HG03045 (cell line): ENCODE measurements around the gene FBXO17.

Source experiments
- ATAC-seq: cut with Tn5 transposase; IDR thresholded peaks from one replicate; pipeline ENCODE4 v1.9.1; 2021; ENCODE audit warnings: mild to moderate bottlenecking, moderate library complexity; ENCODE audit not compliant: unreplicated experiment

Gene FBXO17

DNA sequence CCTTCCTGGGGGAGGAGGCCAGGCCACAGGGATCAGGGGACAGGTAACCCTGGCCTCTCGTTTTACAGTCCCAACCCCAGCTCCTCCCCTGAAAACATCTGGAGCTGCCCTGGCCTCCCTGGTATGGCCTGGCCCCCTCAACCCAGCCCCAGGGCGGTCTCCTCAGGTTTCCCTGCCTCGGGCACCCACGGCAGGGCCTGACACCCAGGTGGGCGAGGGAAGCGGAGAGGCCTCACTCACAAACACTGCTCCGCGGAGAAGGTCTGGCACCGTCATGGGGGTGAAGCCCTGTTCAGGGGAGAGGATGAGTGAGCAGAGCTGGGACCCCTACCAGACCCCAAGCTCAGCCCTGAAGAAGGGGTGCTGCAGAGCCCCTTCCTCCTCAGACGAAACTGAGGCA lies 57.0 kb downstream of the FBXO17 start:
- no peak for ATAC-seq

DNA sequence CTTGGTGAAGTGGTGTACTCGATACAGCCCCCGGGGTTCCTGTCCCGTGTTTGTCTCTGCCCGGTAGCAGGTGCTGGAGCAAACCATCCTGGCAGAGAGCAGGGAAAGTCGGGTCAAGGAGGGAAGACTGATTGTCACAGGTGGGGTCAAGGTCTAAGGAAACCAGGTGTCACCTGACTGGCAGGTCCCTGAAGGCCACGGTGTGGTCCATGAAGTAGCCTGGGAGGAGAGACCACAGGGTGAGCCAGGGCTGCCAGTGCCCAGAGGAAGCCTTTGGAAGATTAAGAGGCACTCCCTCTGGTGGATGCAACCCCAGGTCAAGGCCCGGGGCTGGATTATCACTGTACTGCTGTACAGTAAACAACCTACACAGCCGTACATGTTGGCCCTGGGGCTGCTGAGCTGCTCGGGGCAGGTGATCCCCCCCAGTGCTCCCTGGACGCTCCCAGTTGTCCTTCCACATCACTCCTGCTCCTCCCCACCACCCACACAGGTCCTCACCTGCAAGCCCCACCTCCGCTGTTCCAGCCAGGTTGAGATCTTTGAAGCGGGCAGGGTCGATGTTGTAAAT lies 57.5 kb downstream of the FBXO17 start:
- no peak for ATAC-seq

DNA sequence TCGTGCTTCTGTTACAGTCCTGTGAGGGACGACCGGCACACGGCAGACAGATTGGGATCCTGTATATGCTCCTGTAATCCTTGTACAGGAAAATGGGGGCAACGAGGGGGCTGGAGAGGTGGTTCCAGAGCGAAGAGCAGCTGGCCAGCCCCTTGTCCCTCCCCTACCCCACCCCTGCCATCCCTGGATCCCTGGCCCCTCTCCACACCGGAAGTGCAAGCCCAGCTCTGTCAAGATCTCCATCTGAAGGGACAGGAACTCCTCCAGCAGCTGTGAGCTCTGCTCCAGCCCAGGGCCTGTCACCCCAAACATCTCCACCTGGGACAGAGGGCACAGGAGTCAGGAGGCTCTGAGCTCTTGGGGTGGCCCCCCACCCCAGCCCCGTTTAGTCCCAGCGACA lies 58.0 kb downstream of the FBXO17 start:
- no peak for ATAC-seq

DNA sequence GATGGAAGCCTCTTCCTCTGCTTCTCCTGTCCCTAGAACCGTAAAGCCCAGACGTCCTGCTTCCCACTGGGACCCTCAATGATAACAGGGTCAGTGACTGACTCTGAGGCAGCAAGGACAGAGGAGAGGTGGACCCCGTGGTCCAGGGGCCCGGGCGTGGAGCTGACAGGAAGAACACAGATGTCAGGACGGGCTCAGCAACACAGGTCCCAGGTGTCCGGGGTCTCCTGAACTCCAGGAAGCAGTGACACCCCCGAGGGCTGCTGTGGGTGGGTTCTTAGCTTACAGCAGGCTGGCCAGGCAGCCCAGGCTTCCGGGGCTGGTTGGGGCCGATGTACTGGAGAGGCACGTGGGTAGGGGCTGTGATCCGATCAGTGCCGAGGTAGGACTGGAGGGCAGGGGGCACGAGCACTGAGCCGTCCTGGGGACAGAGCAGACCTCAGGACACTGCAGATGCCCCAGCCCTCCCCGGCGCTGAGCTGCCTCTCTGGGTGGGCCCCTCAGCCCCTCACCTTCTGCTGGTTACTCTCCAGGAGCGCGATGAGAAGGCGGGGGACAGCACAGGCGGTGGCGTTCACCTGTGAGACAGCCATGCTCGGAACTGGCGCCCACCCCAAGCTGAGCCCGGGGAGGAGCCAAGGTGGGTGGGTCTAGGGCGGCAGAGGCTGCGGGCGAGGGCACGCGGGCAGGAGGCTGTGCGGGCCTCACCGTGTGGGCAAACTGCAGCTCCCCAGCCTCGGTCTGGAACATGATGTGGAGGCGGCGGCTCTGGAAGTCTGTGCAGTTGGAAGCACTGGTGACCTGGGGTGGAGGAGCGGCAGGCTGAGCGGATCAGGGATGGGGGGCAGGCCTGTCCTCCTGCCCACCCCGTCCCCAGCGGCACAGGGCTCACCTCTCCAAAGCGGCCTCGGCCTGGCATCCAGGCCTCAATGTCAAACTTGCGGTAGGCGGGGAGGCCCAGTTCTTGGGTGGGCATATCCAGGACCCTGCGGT lies 59.9 kb downstream of the FBXO17 start:
- no peak for ATAC-seq

DNA sequence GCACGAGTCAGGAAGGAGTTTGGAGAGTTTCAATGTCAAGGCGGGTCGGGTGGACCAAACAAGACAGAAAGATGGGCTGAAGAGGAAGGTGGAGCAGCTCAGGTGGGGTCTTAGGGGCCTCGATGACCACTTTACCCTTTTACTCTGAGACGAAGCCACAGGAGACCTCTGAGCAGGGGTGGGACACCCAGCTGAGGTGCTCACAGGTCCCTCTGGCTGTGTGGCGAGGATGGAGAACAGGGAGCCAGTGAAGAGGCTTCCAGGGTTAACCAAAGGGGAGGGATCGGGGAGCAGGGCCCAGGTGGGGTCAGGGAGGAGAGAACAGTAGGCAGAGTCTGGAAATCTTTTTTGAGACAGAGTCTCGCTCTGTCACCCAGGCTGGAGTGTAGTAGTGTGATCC lies 61.6 kb downstream of the FBXO17 start:
- ATAC-seq = no peak

DNA sequence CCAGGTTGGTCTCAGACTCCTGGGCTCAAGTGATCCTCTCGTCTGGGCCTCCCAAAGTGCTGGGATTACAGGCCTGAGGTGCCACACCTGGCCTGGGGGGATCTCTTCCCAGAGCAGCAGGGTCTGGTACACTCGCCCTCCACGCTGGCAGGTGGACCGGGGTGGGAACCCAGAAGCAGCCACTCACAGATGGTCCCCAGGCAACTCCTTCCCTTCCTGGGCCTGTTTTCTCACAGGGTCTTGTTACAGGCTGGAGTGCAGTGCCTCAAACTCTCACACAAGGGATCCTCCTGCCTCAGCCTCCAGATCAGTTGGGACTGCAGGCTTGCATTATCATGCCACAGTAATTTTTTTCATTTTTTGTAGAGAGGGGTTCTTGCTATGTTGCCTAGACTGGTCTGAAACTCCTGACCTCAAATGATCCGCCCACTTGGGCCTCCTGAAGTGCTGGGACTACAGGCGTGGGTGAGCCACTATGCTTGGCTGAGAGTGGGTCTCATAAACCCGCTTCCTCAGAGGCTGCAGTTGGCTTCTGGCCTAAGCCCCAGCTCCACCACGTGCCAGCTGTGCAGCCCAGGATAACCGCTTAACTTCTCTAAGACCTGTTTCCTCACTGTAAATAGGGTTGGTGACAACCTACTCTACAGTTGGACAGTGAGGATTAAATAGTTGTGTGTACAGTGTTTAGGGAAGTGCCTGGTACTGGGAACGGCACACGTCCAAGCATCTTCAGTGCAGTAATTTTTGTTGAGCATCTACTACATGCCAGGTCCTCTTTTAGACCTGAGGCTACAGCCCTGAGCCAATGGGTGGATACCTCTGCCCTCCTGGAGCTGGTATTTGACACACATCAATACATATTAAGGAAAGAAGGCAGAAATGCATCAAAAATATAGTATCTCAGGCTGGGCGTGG lies 62.7 kb downstream of the FBXO17 start:
- no peak for ATAC-seq

DNA sequence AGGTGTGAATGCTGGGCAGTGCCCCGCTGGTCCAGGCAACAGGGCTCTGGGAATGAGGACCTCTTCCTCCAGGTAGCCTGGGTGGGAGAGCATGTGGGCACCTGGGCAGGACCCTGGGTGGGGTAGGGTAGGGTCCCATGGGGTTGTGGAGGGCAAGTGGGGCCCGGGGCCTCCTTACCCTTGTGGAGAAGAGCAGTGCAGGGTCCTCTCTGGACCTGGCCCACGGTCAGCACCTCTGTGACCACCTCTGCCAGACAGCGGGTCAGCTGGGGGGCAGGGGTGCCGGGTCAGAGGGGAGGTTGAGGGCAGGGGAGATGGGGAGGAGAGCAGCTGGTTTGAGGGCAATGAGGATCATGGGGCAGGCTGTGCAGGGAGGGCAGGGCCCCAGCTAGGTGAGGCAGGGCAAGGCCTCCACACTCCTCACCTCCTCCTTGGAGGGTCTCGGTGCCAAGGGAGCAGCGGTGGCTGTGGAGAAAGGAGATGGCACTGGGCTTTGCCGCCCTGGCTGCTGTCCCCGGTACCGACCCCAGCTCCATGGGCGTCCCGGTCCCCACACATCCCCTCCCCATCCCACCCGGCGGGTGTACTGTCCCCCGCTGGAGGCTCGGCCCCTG lies 64.0 kb downstream of the FBXO17 start:
- ATAC-seq = no peak

DNA sequence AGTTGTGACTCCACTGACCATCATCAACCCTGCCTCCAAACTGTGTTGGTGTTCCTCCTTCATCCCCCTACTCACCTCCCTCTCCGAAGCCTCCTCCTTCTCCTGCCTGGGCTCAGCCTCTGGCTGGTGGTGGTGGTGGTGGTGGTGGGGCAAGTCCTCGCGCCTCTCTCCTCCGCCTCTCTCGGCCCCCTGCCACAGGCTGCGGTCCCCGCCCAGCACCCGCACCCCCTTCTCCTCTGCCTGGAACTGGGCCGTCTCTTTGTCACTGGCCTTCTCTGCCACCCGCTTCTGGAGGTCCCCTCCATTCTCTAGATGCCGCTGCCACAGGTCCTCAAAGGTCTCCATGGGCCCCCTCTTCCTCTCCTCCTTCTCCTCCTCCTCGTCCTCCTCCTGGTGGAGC lies 65.1 kb downstream of the FBXO17 start:
- no peak for ATAC-seq

DNA sequence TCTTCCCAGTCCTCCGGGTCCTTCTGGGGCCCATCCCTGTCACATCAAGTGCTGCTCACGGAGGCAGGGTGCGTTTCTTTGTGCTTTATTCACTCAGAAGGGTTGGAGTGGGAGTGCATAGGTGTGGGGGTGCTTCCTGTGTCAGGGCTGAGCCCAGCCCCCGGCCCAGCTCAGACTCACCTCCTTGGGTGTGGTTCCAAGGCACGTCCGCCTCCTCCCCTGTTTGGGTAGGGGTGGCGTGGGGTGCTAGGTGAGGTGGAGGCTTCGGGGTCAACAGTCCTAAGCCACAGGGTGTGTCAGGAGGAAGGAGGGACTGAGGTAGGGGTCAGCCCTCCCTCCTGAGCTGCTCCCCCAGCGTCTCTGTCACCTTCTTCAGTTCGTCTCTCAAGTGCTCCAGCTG lies 66.6 kb downstream of the FBXO17 start:
- ATAC-seq = no peak

DNA sequence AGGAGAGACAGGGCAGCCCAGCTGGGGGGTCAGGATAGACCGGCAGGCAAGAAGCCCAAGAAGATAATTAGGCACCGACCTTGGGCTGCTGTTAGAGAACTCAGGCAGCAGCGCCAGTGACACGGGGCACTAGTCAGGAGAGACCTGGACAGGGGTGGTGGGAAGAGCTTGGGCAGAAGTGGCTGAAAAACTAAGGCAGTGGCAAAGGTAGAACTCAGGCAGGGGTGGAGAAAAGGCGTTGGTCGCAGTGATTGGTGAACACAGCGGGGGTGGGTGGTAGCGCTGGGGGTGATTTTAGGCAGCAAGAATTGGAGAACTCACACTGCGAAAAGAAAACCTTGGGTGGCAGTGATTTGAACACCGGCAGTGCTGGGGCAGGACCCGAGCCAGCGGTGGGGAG lies 67.9 kb downstream of the FBXO17 start:
- ATAC-seq = no peak

DNA sequence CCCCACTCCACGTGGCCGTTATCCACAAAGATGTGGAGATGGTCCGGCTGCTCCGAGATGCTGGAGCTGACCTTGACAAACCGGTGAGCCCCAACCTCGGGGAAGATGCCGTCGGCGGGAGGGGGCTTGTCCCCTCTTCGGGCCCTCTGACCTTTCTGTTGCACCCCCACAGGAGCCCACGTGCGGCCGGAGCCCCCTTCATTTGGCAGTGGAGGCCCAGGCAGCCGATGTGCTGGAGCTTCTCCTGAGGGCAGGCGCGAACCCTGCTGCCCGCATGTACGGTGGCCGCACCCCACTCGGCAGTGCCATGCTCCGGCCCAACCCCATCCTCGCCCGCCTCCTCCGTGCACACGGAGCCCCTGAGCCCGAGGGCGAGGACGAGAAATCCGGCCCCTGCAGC lies 68.3 kb downstream of the FBXO17 start:
- no peak for ATAC-seq

DNA sequence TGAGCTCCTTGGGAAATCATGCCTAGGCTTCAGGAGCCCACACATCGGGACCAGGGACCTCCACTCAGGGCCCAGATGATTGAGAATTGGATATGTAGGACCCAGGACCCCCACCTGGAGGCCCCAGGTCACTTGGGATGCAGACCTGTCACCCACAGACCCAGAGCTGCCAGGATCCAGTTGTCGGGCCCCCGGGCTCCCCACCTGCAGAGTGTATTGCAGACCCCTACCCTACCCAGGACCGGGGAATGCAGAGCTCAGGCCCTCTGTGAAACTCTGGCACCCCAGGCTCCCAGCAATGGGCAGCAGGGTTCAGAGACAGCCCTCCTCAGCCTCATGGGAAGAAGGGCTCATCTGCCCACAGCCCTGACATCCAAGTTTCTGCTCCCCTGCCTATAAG lies 69.9 kb downstream of the FBXO17 start:
- ATAC-seq = no peak

DNA sequence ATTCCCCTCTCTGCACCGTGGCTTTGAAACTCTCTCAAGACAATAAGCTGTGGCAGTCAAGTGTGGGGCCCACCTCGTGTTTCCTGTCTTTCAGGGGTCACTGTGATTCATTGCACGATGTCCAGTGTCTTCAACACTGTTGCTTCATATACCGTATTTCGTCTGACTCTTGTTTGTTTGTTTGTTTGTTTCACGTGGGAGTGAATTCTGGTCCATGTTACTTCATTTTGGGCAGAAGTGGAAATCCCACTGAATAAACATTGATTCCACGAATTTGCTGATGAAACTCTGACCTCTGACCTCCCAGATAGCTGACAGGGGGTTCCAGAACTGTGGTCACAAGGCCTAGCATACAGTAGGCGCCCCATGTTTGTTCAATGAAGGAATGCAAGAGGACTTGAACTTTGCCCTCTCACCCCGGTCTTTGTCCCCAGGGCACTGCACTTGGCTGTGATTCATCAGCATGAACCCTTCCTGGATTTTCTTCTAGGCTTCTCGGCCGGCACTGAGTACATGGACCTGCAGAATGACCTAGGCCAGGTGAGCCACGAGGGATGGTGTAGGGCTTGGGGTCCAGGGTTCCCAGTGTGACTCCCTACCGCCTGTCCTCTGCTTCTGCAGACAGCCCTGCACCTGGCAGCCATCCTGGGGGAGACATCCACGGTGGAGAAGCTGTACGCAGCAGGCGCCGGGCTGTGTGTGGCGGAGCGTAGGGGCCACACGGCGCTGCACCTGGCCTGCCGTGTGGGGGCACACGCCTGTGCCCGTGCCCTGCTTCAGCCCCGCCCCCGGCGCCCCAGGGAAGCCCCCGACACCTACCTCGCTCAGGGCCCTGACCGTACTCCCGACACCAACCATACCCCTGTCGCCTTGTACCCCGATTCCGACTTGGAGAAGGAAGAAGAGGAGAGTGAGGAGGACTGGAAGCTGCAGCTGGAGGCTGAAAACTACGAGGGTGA lies 70.7 kb downstream of the FBXO17 start:
- ATAC-seq = no peak

DNA sequence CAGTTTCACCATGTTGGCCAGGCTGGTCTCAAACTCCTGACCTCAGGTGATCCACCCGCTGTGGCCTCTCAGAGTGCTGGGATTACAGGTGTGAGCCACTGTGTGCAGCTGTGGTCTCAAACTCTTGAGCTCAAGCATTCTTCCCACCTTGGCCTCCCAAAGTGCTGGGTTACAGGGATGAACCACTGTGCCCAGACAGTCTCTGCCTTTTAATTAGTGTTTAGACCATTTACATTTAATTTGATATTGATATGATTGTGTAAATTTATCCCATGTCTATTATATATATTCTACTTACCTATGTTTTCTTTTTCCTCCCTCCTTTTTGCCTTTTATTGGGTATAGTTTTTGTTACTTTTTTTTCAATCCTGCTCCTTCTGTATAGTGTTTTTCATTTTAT lies 73.9 kb downstream of the FBXO17 start:
- ATAC-seq = no peak

DNA sequence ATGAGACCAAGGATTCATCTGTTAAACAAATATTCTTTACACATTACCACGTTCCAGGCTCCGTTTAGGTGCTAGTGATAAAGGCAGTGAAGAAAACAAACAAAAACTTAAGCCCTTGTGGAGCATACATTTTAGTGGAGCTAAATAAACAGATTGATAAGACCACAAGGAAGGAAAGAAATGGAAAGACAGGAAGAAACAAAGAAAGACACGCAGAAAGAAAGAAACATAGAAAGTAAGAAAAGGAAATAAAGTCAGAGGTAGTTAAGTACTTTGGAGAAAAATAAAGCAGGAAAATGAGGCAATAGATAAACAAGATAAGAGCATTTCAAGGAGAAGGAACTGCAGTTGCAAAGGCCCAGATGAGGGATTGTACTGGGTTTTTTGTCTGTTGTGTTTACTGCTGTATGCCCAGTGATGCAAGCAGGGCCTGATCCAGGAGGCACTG lies 74.8 kb downstream of the FBXO17 start:
- no peak for ATAC-seq

DNA sequence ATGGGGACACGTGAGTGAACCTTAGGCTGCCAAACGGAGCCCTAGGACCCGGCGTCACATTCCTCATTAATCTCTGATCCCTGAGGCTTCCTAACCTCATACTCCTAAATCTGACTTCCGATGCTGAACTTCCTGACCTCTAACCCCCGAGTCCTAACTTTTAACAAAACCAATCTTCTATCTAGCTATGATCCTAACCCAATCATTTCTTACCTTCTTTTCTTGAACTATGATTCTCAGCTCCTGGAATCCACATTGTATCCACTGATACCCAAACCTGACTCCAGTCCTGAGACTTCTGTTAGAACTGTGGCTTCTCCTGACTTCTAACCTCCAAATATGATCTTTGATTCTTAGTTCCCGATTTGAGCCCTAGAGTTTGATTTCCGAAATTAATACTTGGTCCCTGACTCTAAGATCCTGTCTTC lies 75.3 kb downstream of the FBXO17 start:
- ATAC-seq = no peak

DNA sequence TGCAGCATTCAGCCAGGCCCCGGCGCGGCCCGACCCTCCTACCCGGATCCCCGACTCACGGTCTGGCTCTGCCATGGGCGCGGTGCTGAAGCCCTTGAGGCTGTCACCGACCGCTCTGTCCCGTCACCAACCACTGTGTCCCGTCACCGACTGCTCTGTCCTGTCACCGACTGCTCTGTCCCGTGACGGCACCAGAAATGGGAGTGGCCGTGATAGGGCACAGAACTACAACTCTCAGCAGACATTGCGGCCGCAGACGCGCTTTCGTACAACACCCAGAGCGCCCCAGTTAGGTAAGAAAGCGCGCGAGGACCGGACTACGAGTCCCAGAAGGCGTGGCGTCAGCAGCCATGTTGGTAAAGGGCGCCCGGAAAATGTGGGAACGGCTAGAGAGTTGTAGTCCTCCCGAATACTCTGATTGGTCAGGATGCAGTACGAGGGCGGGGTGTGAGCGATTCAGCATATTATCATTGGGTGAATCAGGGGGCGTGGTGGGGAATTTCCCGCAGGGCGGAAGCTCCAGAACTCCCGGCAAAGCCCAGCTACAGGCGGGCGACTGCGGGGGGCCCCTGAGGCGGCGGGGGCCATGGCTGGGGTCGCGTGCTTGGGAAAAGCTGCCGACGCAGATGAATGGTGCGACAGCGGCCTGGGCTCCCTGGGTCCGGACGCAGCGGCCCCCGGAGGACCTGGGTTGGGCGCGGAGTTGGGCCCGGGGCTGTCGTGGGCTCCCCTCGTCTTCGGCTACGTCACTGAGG lies 75.9 kb downstream of the FBXO17 start, which contains the start of the genes NFKBIB and SIRT2:
NFKBIB (plus strand) TSS at position 523 of the 755 bp plus-strand sequence; CDS start at position 587, 64 bp downstream.
SIRT2 (minus strand) TSS at position 172 of the 755 bp plus-strand sequence; CDS start at position 75, 97 bp downstream.
- ATAC-seq = peak; percentile 90

DNA sequence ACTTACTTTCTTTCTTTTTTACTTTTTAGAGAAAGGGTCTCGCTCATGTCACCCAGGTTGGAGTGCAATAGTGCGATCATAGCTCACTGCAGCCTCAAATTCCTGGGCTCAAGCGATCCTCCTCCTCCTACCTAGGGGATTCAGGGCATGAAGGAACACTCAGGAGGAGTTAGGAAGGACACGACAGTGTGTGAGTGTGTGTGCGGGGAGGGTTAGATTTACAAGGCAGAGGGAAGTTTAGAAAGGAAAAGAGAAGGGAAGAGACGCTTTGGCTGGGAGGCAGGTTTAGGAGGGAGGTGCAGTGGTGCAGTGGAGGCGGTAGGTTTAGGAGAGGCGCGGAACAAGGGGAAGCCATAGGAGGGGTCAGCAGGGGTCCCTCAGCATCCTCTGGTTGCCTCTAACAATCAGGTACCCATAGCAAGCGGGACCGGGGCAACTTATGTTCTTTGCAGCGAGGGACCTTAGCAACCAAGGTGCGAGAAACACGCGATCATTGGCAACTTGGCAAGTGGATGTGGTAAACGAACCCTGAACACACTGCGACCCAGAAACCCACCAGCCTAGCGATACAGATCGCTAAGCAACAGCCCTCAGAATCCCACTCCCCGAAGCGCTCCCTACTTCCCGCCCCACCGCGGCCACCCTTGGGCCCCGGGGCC lies 76.6 kb downstream of the FBXO17 start:
- no peak for ATAC-seq
